ENCODE data around the gene MAGEH1.
A peak's percentile ranks its signal among the peaks of the same experiment; 100 is the strongest.
"Not testable (repeated sequence)": the region's sequence is repeated elsewhere in the genome, so short reads cannot be mapped to it uniquely, and the experiment has no call there.

MAGEH1 gene, protein sequence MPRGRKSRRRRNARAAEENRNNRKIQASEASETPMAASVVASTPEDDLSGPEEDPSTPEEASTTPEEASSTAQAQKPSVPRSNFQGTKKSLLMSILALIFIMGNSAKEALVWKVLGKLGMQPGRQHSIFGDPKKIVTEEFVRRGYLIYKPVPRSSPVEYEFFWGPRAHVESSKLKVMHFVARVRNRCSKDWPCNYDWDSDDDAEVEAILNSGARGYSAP

DNA sequence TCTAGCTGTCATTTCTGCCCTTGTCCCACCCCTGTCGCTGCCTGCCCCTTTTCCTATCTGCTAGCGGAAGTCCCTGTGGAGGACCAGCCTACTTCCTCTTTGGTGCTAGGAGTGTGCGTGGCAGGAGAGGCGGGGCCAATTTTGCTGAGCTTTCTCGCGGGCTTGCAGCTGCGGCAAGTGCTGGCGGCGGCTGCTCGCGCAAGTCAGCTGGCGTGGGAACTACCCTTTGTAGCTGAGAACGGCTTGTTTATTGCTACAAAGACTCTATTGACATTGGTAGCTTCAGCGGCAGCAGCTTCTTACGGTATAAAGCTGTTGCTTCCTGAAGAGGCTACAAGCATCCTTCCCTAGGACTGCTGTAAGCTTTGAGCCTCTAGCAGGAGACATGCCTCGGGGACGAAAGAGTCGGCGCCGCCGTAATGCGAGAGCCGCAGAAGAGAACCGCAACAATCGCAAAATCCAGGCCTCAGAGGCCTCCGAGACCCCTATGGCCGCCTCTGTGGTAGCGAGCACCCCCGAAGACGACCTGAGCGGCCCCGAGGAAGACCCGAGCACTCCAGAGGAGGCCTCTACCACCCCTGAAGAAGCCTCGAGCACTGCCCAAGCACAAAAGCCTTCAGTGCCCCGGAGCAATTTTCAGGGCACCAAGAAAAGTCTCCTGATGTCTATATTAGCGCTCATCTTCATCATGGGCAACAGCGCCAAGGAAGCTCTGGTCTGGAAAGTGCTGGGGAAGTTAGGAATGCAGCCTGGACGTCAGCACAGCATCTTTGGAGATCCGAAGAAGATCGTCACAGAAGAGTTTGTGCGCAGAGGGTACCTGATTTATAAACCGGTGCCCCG lies at the start of gene MAGEH1:
MAGEH1 (plus strand) TSS at position 138 of the 843 bp plus-strand sequence; CDS start at position 386, 248 bp downstream.
- H3K36me3 ChIP-seq (replicated peaks), result no peaks in the 10 kb centered on the region
- DNase-seq, result peak; percentile 75
- in situ Hi-C loops (cut with HindIII; ENCODE audit: low pct_ligation_motif_present, low sequenced_read_pairs), result no loop called here
- TF ChIP-seq, protein P1, sequence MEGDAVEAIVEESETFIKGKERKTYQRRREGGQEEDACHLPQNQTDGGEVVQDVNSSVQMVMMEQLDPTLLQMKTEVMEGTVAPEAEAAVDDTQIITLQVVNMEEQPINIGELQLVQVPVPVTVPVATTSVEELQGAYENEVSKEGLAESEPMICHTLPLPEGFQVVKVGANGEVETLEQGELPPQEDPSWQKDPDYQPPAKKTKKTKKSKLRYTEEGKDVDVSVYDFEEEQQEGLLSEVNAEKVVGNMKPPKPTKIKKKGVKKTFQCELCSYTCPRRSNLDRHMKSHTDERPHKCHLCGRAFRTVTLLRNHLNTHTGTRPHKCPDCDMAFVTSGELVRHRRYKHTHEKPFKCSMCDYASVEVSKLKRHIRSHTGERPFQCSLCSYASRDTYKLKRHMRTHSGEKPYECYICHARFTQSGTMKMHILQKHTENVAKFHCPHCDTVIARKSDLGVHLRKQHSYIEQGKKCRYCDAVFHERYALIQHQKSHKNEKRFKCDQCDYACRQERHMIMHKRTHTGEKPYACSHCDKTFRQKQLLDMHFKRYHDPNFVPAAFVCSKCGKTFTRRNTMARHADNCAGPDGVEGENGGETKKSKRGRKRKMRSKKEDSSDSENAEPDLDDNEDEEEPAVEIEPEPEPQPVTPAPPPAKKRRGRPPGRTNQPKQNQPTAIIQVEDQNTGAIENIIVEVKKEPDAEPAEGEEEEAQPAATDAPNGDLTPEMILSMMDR (IDR thresholded peaks at IDR 0.05; ENCODE audit: low read depth, low read length, missing control alignments), result no peak
- H3K27ac ChIP-seq, result peak within 1 kb of the TSS; percentile 82
- peak within 1 kb of the TSS; percentile 64 for H3K4me3 ChIP-seq (ENCODE audit: low read depth, low read length)
- no peaks in the 10 kb centered on the region for H3K27me3 ChIP-seq (replicated peaks)

DNA sequence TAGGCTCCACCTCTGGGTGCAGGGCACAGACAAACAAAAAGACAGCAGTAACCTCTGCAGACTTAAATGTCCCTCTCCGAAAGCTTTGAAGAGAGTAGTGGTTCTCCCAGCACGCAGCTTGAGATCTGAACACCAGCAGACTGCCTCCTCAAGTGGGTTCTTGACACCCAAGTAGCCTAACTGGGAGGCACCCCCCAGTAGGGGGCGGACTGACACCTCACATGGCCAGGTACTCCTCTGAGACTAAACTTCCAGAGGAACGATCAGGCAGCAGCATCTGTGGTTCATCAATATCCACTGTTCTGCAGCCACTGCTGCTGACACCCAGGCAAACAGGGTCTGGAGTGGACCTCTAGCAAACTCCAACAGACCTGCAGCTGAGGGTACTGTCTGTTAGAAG lies 24.8 kb upstream of the MAGEH1 start:
- in situ Hi-C loops (cut with HindIII; ENCODE audit: low pct_ligation_motif_present, low sequenced_read_pairs); DNase-seq: not testable (repeated sequence)

DNA sequence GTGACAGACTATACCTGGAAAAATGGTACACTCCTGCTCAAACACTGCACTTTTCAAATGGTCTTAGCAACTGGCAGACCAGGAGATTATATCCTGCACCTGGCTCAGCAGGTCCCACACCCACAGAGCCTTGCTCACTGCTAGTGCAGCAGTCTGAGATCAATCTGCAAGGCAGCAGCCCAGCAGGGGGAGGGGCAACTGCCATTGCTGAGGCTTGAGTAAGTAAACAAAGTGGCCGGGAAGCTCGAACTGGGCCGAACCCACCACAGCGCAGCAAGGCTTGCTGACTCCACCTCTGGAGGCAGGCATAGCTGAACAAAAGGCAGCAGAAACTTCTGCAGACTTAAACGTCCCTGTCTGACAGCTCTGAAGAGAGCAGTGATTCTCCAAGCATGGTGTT lies 8.5 kb upstream of the MAGEH1 start:
- in situ Hi-C loops (cut with HindIII; ENCODE audit: low pct_ligation_motif_present, low sequenced_read_pairs); H3K36me3 ChIP-seq (replicated peaks); H3K27ac ChIP-seq; DNase-seq; H3K27me3 ChIP-seq (replicated peaks); H3K4me3 ChIP-seq (ENCODE audit: low read depth, low read length): not testable (repeated sequence)

More for the DNA sequence above, 24.8 kb upstream of the MAGEH1 start:
- H3K27me3 ChIP-seq (replicated peaks); H3K4me3 ChIP-seq (ENCODE audit: low read depth, low read length); H3K27ac ChIP-seq; H3K36me3 ChIP-seq (replicated peaks): not testable (repeated sequence)

DNA sequence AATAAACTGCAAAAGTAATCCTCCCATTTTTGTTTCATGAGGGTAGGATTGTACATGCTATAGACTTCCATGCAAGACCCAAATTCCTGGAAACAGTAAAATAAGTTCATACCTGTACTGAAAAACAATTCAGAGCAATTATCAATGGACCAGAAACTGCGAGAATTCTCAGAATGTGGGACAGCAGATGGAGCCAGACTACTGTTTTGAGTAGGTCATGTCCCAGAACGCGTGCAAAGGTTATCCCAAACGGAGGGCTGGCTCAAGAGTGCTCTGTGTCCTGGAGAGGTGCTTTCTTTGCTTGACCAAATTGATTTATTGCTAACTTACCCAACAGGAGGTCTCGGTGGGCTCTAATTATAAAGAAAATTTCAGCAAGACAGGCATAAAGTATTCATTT lies 1.7 kb upstream of the MAGEH1 start:
- Histone ChIP-seq H3K27ac (no peak overlapping the region), H3K27me3 (replicated peaks) (no peaks in the 10 kb centered on the region), H3K4me3 (ENCODE audit: low read depth, low read length) (no peak overlapping the region), H3K36me3 (replicated peaks) (no peaks in the 10 kb centered on the region)
- TF ChIP-seq, protein P1 (IDR thresholded peaks at IDR 0.05; ENCODE audit: low read depth, low read length, missing control alignments), result peak; percentile 12
- in situ Hi-C loops (cut with HindIII; ENCODE audit: low pct_ligation_motif_present, low sequenced_read_pairs), result no loop called here
- no peak for DNase-seq

DNA sequence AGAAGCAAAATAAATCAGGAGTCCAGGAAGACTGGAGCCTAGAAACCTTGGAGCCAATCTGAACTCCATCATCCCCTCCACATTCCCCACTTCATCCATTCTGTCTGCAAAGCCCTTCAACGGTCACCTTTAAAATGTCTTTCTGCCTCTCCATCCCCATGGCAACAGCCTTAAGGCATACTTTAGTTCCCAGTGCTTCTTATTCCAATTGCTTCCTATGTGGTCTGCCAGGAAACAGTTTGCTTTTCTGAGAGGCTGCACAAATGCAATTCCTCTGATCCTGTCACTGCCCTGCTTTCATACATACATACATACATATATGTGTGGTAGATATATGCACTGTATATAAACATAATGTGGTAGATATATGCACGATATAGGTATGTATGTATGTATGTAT lies 786 bp upstream of the MAGEH1 start:
- H3K27me3 ChIP-seq (replicated peaks), result no peaks in the 10 kb centered on the region
- H3K36me3 ChIP-seq (replicated peaks), result no peaks in the 10 kb centered on the region
- no peak overlapping the region for H3K4me3 ChIP-seq (ENCODE audit: low read depth, low read length)
- DNase-seq, result no peak
- H3K27ac ChIP-seq, result no peak overlapping the region
- in situ Hi-C loops (cut with HindIII; ENCODE audit: low pct_ligation_motif_present, low sequenced_read_pairs), result no loop called here
- TF ChIP-seq, protein P1 (IDR thresholded peaks at IDR 0.05; ENCODE audit: low read depth, low read length, missing control alignments), result no peak

DNA sequence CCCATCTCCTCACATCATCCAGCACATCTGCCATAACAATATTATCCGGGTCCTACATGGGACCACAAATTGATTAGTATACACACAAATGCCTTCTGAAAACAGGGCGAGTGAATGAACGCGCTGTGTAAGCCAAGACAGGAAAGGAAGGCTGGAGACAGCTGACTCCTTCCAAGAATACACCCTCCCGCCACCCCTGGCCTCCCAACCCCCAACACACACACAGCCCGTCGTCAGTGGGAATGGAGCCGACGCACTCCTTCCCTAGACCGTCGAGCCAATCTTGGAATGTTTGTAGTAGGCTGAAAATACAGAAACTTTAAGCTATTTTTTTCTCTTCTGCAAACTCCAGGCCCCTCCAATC lies 319 bp upstream of the MAGEH1 start:
- DNase-seq, result no peak
- H3K36me3 ChIP-seq (replicated peaks), result no peaks in the 10 kb centered on the region
- TF ChIP-seq, protein P1 (IDR thresholded peaks at IDR 0.05; ENCODE audit: low read depth, low read length, missing control alignments), result no peak
- peak overlapping the region; percentile 82 for H3K27ac ChIP-seq
- in situ Hi-C loops (cut with HindIII; ENCODE audit: low pct_ligation_motif_present, low sequenced_read_pairs), result no loop called here
- peak overlapping the region; percentile 64 for H3K4me3 ChIP-seq (ENCODE audit: low read depth, low read length)
- H3K27me3 ChIP-seq (replicated peaks), result no peaks in the 10 kb centered on the region

All from brain microvascular endothelial cell (primary cell).